ENCODE results near the gene RAC2.

The RAC2 gene

GRCh38 chr22:37215890-37216289 lies 28.2 kb downstream of the RAC2 start:
- DNase-seq = no peak

- no peak for DNase-seq
Measured at GRCh38 chr22:37214731-37215030, 29.4 kb downstream of the RAC2 start.

GRCh38 chr22:37213941-37214730 lies 29.9 kb downstream of the RAC2 start:
- no peak for DNase-seq

GRCh38 chr22:37213218-37213855 lies 30.7 kb downstream of the RAC2 start:
- DNase-seq = no peak

GRCh38 chr22:37212174-37212906 lies 31.7 kb downstream of the RAC2 start, which contains the start of gene SSTR3:
TSS of gene SSTR3 (minus strand) at chr22:37212477. CDS start at chr22:37207803, 4,674 bp downstream.
- DNase-seq = no peak

- DNase-seq = no peak
Measured at GRCh38 chr22:37211866-37212173, 32.2 kb downstream of the RAC2 start.

- no peak for DNase-seq
Measured at GRCh38 chr22:37211075-37211865, 32.8 kb downstream of the RAC2 start.

- no peak for DNase-seq
Measured at GRCh38 chr22:37210041-37210803, 33.8 kb downstream of the RAC2 start.

GRCh38 chr22:37209140-37209845 lies 34.8 kb downstream of the RAC2 start:
- no peak for DNase-seq

GRCh38 chr22:37208401-37209139 lies 35.5 kb downstream of the RAC2 start:
- DNase-seq = no peak

- no peak for DNase-seq
Measured at GRCh38 chr22:37207981-37208380, 36.1 kb downstream of the RAC2 start.

- DNase-seq = no peak
Measured at GRCh38 chr22:37206841-37207821, 36.9 kb downstream of the RAC2 start.

- no peak for DNase-seq
Measured at GRCh38 chr22:37206118-37206840, 37.8 kb downstream of the RAC2 start.

- DNase-seq = no peak
Measured at GRCh38 chr22:37205046-37205445, 39.0 kb downstream of the RAC2 start.

GRCh38 chr22:37204045-37204655 lies 39.9 kb downstream of the RAC2 start:
- DNase-seq = no peak

- DNase-seq = no peak
Measured at GRCh38 chr22:37203354-37204044, 40.6 kb downstream of the RAC2 start.

GRCh38 chr22:37202716-37203115 lies 41.4 kb downstream of the RAC2 start:
- no peak for DNase-seq

- no peak for DNase-seq
Measured at GRCh38 chr22:37202001-37202555, 42.0 kb downstream of the RAC2 start.

Measured in GOT3 (cell line).